IgD-negative memory B cell (primary cell): Measurements from ENCODE around the gene LRG1. TPM values are rescaled to one million over a fixed set of nuclear protein-coding genes. Genes with fewer than 3 reads are reported as not detected.

Source experiments
- H3K27ac Mint-ChIP-seq, 3 donors: one replicate each; pipeline ENCODE4 v1.8.0; 2020 to 2022; ENCODE audit warnings: mild to moderate bottlenecking in 3 of 3, mixed read lengths in 3 of 3, moderate library complexity in 1 of 3
- H3K27me3 Mint-ChIP-seq: one replicate; pipeline ENCODE4 v1.8.0; 2021; ENCODE audit warnings: mixed read lengths
- H3K36me3 Mint-ChIP-seq: one replicate; pipeline ENCODE4 v1.8.0; 2020; ENCODE audit warnings: mild to moderate bottlenecking, mixed read lengths
- H3K4me1 Mint-ChIP-seq, 3 donors: one replicate each; pipeline ENCODE4 v1.8.0; 2020 to 2022; ENCODE audit warnings: mixed read lengths in 3 of 3, mild to moderate bottlenecking in 1 of 3
- H3K4me3 Mint-ChIP-seq, 4 donors: one replicate each; pipeline ENCODE4 v1.8.0; 2020 to 2022; ENCODE audit warnings: mild to moderate bottlenecking in 4 of 4, mixed read lengths in 4 of 4, moderate library complexity in 3 of 4
- H3K9me3 Mint-ChIP-seq, 3 donors: one replicate each; pipeline ENCODE4 v1.8.0; 2020 to 2021; ENCODE audit warnings: mixed read lengths in 3 of 3, mild to moderate bottlenecking in 1 of 3
- polyA plus RNA-seq: library from polyadenylated mRNA; unstranded; fragments of 300-500 nt; fragmentation: Illumina TruSeq; gene quantifications from one replicate; pipeline ENCODE4 v1.2.3, GENCODE V29; 2021

Gene LRG1
- polyA plus RNA-seq, 1 donor from 2014 or later = 0.81 TPM

- Mint-ChIP-seq H3K4me3 (no peak within 1 kb of the TSS), H3K27ac (no peak within 1 kb of the TSS), H3K27me3 (peaks cover 3% of the 10 kb centered on the region), H3K9me3 (no peaks in the 10 kb centered on the region), H3K36me3 (no peaks in the 10 kb centered on the region), H3K4me1 (no peaks in the 10 kb centered on the region)
These were observed 21.3 kb downstream of the LRG1 start, which contains the start of gene PLIN4 for GRCh38 chr19:4518345-4519171. PLIN4 (minus strand) TSS chr19:4518486; CDS start chr19:4518272, 214 bp downstream.

GRCh38 chr19:4517451-4518057, 22.3 kb downstream of the LRG1 start:
- Mint-ChIP-seq H3K4me1 (no peaks in the 10 kb centered on the region), H3K4me3 (no peak overlapping the region), H3K27ac (no peak overlapping the region), H3K36me3 (no peaks in the 10 kb centered on the region), H3K9me3 (no peaks in the 10 kb centered on the region), H3K27me3 (peaks cover 3% of the 10 kb centered on the region)

- Mint-ChIP-seq H3K4me1 (no peaks in the 10 kb centered on the region), H3K36me3 (no peaks in the 10 kb centered on the region), H3K27ac (no peak overlapping the region), H3K9me3 (no peaks in the 10 kb centered on the region), H3K27me3 (peaks cover 3% of the 10 kb centered on the region), H3K4me3 (no peak overlapping the region)
These were observed 22.9 kb downstream of the LRG1 start for GRCh38 chr19:4516939-4517300.

- no peak overlapping the region for H3K4me3 Mint-ChIP-seq
- no peaks in the 10 kb centered on the region for H3K9me3 Mint-ChIP-seq
- H3K27me3 Mint-ChIP-seq = peaks cover 3% of the 10 kb centered on the region
- no peaks in the 10 kb centered on the region for H3K4me1 Mint-ChIP-seq
- no peaks in the 10 kb centered on the region for H3K36me3 Mint-ChIP-seq
- H3K27ac Mint-ChIP-seq = no peak overlapping the region
These were observed 23.5 kb downstream of the LRG1 start for GRCh38 chr19:4516199-4516938.

- H3K9me3 Mint-ChIP-seq = no peaks in the 10 kb centered on the region
- H3K27me3 Mint-ChIP-seq = no peaks in the 10 kb centered on the region
- no peak overlapping the region for H3K4me3 Mint-ChIP-seq
- H3K27ac Mint-ChIP-seq = no peak overlapping the region
- H3K4me1 Mint-ChIP-seq = no peaks in the 10 kb centered on the region
- H3K36me3 Mint-ChIP-seq = no peaks in the 10 kb centered on the region
These were observed 24.1 kb downstream of the LRG1 start for GRCh38 chr19:4515732-4516131.

- no peak overlapping the region for H3K27ac Mint-ChIP-seq
- H3K4me3 Mint-ChIP-seq = no peak overlapping the region
- H3K27me3 Mint-ChIP-seq = no peaks in the 10 kb centered on the region
- no peaks in the 10 kb centered on the region for H3K4me1 Mint-ChIP-seq
- no peaks in the 10 kb centered on the region for H3K36me3 Mint-ChIP-seq
- H3K9me3 Mint-ChIP-seq = no peaks in the 10 kb centered on the region
These were observed 26.6 kb downstream of the LRG1 start for GRCh38 chr19:4513248-4513647.

- Mint-ChIP-seq H3K36me3 (no peaks in the 10 kb centered on the region), H3K9me3 (peaks cover 0 to 1% (median 0%) of the 10 kb centered on the region in 3 donors), H3K27ac (no peak overlapping the region), H3K27me3 (no peaks in the 10 kb centered on the region), H3K4me1 (no peaks in the 10 kb centered on the region), H3K4me3 (no peak overlapping the region)
These were observed 27.8 kb downstream of the LRG1 start for GRCh38 chr19:4512070-4512469.

GRCh38 chr19:4511300-4512054, 28.4 kb downstream of the LRG1 start:
- H3K27ac Mint-ChIP-seq = no peak overlapping the region
- H3K4me3 Mint-ChIP-seq = no peak overlapping the region
- no peaks in the 10 kb centered on the region for H3K36me3 Mint-ChIP-seq
- peaks cover 0 to 1% (median 0%) of the 10 kb centered on the region in 3 donors for H3K9me3 Mint-ChIP-seq
- no peaks in the 10 kb centered on the region for H3K27me3 Mint-ChIP-seq
- no peaks in the 10 kb centered on the region for H3K4me1 Mint-ChIP-seq

GRCh38 chr19:4510435-4511255, 29.2 kb downstream of the LRG1 start:
- no peak overlapping the region for H3K4me3 Mint-ChIP-seq
- no peak overlapping the region for H3K27ac Mint-ChIP-seq
- no peaks in the 10 kb centered on the region for H3K27me3 Mint-ChIP-seq
- peaks cover 0 to 1% (median 0%) of the 10 kb centered on the region in 3 donors for H3K9me3 Mint-ChIP-seq
- no peaks in the 10 kb centered on the region for H3K36me3 Mint-ChIP-seq
- H3K4me1 Mint-ChIP-seq = no peaks in the 10 kb centered on the region

GRCh38 chr19:4508698-4509097, 31.1 kb downstream of the LRG1 start:
- Mint-ChIP-seq H3K4me3 (no peak overlapping the region), H3K4me1 (no peaks in the 10 kb centered on the region), H3K9me3 (peaks cover 0 to 1% (median 0%) of the 10 kb centered on the region in 3 donors), H3K36me3 (peaks cover 2% of the 10 kb centered on the region), H3K27me3 (no peaks in the 10 kb centered on the region), H3K27ac (no peak overlapping the region)

- peaks cover 0 to 1% (median 0%) of the 10 kb centered on the region in 3 donors for H3K9me3 Mint-ChIP-seq
- H3K4me1 Mint-ChIP-seq = no peaks in the 10 kb centered on the region
- H3K27ac Mint-ChIP-seq = no peak overlapping the region
- no peak overlapping the region for H3K4me3 Mint-ChIP-seq
- H3K36me3 Mint-ChIP-seq = peaks cover 2% of the 10 kb centered on the region
- H3K27me3 Mint-ChIP-seq = no peaks in the 10 kb centered on the region
These were observed 32.0 kb downstream of the LRG1 start for GRCh38 chr19:4507804-4508203.

GRCh38 chr19:4507150-4507452, 32.7 kb downstream of the LRG1 start:
- no peaks in the 10 kb centered on the region for H3K27me3 Mint-ChIP-seq
- H3K9me3 Mint-ChIP-seq = peaks cover 0 to 1% (median 0%) of the 10 kb centered on the region in 3 donors
- H3K27ac Mint-ChIP-seq = no peak overlapping the region
- H3K4me1 Mint-ChIP-seq = no peaks in the 10 kb centered on the region
- peaks cover 3% of the 10 kb centered on the region for H3K36me3 Mint-ChIP-seq
- H3K4me3 Mint-ChIP-seq = no peak overlapping the region

GRCh38 chr19:4506449-4507149, 33.2 kb downstream of the LRG1 start:
- Mint-ChIP-seq H3K27ac (no peak overlapping the region), H3K9me3 (peaks cover 0 to 1% (median 0%) of the 10 kb centered on the region in 3 donors)

More at GRCh38 chr19:4506449-4507149, 33.2 kb downstream of the LRG1 start:
- Mint-ChIP-seq H3K27me3 (no peaks in the 10 kb centered on the region), H3K4me3 (no peak overlapping the region), H3K36me3 (peaks cover 5% of the 10 kb centered on the region), H3K4me1 (no peaks in the 10 kb centered on the region)
